GM12892 (cell line): ENCODE results near the gene EIF2B1.
"Not testable (repeated sequence)": the region's sequence is repeated elsewhere in the genome, so short reads cannot be mapped to it uniquely, and the experiment has no call there.

Experiments
- DNase-seq: peaks from one replicate; pipeline ENCODE4 v3.0.0; 2011; ENCODE audit not compliant: insufficient read length
- FAIRE-seq: peaks from 2 replicates; lab custom pipeline; 2011; peaks lifted over from hg19 to GRCh38; lab: Jason Lieb, UNC
- POLR2A ChIP-seq: IDR thresholded peaks from 2 replicates; pipeline ENCODE4 v1.6.1; 2011; ENCODE audit warnings: low read depth, low read length, control low read depth
- POLR2AphosphoS5 ChIP-seq: IDR thresholded peaks from 2 replicates; pipeline ENCODE4 v1.6.1; 2011; ENCODE audit warnings: low read depth, low read length, control low read depth
- TAF1 ChIP-seq: IDR thresholded peaks from 2 replicates; pipeline ENCODE4 v1.6.1; 2011; ENCODE audit warnings: low read depth, mild to moderate bottlenecking, control low read depth, low read length, borderline replicate concordance

Gene EIF2B1

GRCh38 chr12:123608182-123608581, 25.3 kb downstream of the EIF2B1 start:
- TF ChIP-seq POLR2A = no peak
- no peak for TF ChIP-seq POLR2AphosphoS5
- TF ChIP-seq TAF1 = no peak
- DNase-seq (no peak), FAIRE-seq (no peak)

GRCh38 chr12:123607756-123608155, 25.7 kb downstream of the EIF2B1 start:
- DNase-seq (no peak), FAIRE-seq (no peak)
- TF ChIP-seq TAF1 (no peak), POLR2AphosphoS5 (no peak), POLR2A (no peak)

- DNase-seq, FAIRE-seq: not testable (repeated sequence)
Observed at GRCh38 chr12:123603495-123603894, 30.0 kb downstream of the EIF2B1 start.

- TF ChIP-seq POLR2A (no peak), TAF1 (no peak), POLR2AphosphoS5 (no peak)
- no peak for FAIRE-seq
- no peak for DNase-seq
Observed at GRCh38 chr12:123602651-123603195, 30.8 kb downstream of the EIF2B1 start.

GRCh38 chr12:123601602-123602489, 31.6 kb downstream of the EIF2B1 start, which contains the start of gene DDX55:
Gene DDX55, plus strand, starts transcription at chr12:123602099. Its CDS starts 50 bp downstream, at chr12:123602149.
- DNase-seq (peak; percentile 80), FAIRE-seq (peak; percentile 90)
- TF ChIP-seq POLR2AphosphoS5 (peak; percentile 93), POLR2A (peak; percentile 96), TAF1 (peak; percentile 87)

GRCh38 chr12:123599721-123600120, 33.8 kb downstream of the EIF2B1 start:
- TF ChIP-seq TAF1 (no peak), POLR2AphosphoS5 (no peak), POLR2A (no peak)
- no peak for DNase-seq
- no peak for FAIRE-seq

GRCh38 chr12:123599310-123599709, 34.2 kb downstream of the EIF2B1 start:
- TF ChIP-seq POLR2A (no peak), POLR2AphosphoS5 (no peak), TAF1 (no peak)
- DNase-seq (no peak), FAIRE-seq (no peak)

- no peak for FAIRE-seq
- no peak for DNase-seq
- TF ChIP-seq POLR2A = no peak
- TF ChIP-seq POLR2AphosphoS5 = no peak
- no peak for TF ChIP-seq TAF1
Observed at GRCh38 chr12:123598522-123598921, 35.0 kb downstream of the EIF2B1 start.

GRCh38 chr12:123597100-123597499, 36.4 kb downstream of the EIF2B1 start:
- no peak for TF ChIP-seq TAF1
- no peak for TF ChIP-seq POLR2A
- TF ChIP-seq POLR2AphosphoS5 = no peak
- FAIRE-seq (no peak), DNase-seq (no peak)

- FAIRE-seq (no peak), DNase-seq (no peak)
- TF ChIP-seq POLR2AphosphoS5 (no peak), POLR2A (no peak), TAF1 (no peak)
Observed at GRCh38 chr12:123595729-123596128, 37.8 kb downstream of the EIF2B1 start.

GRCh38 chr12:123591702-123592481, 41.6 kb downstream of the EIF2B1 start:
- FAIRE-seq (no peak), DNase-seq (no peak)
- TF ChIP-seq POLR2AphosphoS5 (no peak), POLR2A (no peak), TAF1 (no peak)

- DNase-seq = no peak
- TF ChIP-seq POLR2A = no peak
- no peak for TF ChIP-seq POLR2AphosphoS5
- no peak for TF ChIP-seq TAF1
- no peak for FAIRE-seq
Observed at GRCh38 chr12:123580772-123581171, 52.7 kb downstream of the EIF2B1 start.

GRCh38 chr12:123578829-123579228, 54.7 kb downstream of the EIF2B1 start:
- FAIRE-seq, DNase-seq: not testable (repeated sequence)
